BLaER1 (cell line): ENCODE measurements around the gene KCND1.
A peak's percentile ranks its signal among the peaks of the same experiment; 100 is the strongest.

Source experiments
- H3K27ac ChIP-seq: shearing (Covaris generic); formaldehyde crosslinking; 2 replicates; pipeline ENCODE4 v1.8.1; 2022
- H3K27me3 ChIP-seq: shearing (Covaris generic); formaldehyde crosslinking; 2 replicates; pipeline ENCODE4 v1.8.1; 2022
- H3K36me3 ChIP-seq: shearing (Covaris generic); formaldehyde crosslinking; 2 replicates; pipeline ENCODE4 v1.8.1; 2022
- H3K4me1 ChIP-seq: shearing (Covaris generic); formaldehyde crosslinking; 2 replicates; pipeline ENCODE4 v1.8.1; 2022
- H3K4me2 ChIP-seq: shearing (Covaris generic); formaldehyde crosslinking; 2 replicates; pipeline ENCODE4 v1.8.1; 2022
- H3K4me3 ChIP-seq: shearing (Covaris generic); formaldehyde crosslinking; 2 replicates; pipeline ENCODE4 v1.8.1; 2022
- H3K9ac ChIP-seq: shearing (Covaris generic); formaldehyde crosslinking; 2 replicates; pipeline ENCODE4 v1.8.1; 2022
- H3K9me3 ChIP-seq: shearing (Covaris generic); formaldehyde crosslinking; 2 replicates; pipeline ENCODE4 v1.8.1; 2022
- H4K20me1 ChIP-seq: shearing (Covaris generic); formaldehyde crosslinking; 2 replicates; pipeline ENCODE4 v1.8.1; 2022
- Cebpa-rat ChIP-seq: shearing (Covaris generic); IDR thresholded peaks from 2 replicates; pipeline ENCODE4 v1.8.1; 2022

Gene KCND1

GRCh38 chrX:48942895-48943294 lies 28.7 kb downstream of the KCND1 start:
- Histone ChIP-seq H3K36me3 (peaks cover 25% of the 10 kb centered on the region), H3K9ac (no peak overlapping the region), H3K4me2 (no peak overlapping the region), H3K4me3 (no peak overlapping the region), H3K9me3 (no peaks in the 10 kb centered on the region), H3K27ac (no peak overlapping the region), H3K4me1 (peaks cover 32% of the 10 kb centered on the region), H3K27me3 (peaks cover 56% of the 10 kb centered on the region), H4K20me1 (peaks cover 98% of the 10 kb centered on the region)
- no peak for TF ChIP-seq Cebpa-rat

- Histone ChIP-seq H3K9ac (no peak overlapping the region; the same call in 1 of the 2 replicates), H3K4me3 (no peak overlapping the region), H3K27me3 (peaks cover 63% of the 10 kb centered on the region), H3K9me3 (no peaks in the 10 kb centered on the region), H3K4me1 (peaks cover 52% of the 10 kb centered on the region), H3K36me3 (peaks cover 22% of the 10 kb centered on the region), H3K27ac (0 out of 2 replicates have a peak overlapping the region, but pooled peaks have one; percentile 13), H4K20me1 (peaks cover 95% of the 10 kb centered on the region), H3K4me2 (peak overlapping the region; percentile 72)
- TF ChIP-seq Cebpa-rat, result no peak
Observed at GRCh38 chrX:48940404-48940955, 31.2 kb downstream of the KCND1 start.

DNA sequence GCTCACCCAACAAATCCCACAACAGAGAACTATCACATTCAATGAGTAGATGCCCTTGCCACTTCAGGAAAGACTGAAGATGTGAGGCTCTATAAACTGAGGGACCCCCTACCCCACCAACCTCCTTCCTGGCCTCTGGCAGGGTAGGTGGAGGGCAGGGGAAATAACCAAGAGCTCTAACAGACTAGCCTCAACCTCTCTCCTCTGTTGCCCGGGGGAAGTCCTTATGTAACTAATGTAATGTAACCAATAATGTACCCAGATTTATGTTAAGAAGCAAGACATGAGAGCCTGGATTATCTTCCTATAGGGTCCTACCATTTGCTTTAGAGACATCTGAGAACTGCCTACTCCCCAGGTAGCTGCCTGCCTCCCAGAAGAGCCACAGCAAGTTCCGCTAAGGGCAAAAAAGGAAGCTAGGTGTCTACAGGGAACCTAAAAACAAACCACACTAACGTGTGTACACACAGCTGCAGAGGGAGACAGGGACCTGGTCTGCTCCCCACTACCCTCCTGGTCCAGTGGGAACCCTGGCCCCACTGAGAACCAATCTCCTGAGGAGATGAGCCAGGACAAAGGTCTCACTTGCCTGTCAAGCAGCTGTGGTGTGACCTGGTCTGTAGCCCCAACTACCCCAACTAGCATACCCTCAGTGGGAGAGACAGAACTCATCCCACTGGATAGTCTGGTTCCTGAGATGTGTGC lies 32.0 kb downstream of the KCND1 start:
- Histone ChIP-seq H3K4me1 (peaks cover 52% of the 10 kb centered on the region), H3K27ac (0 out of 2 replicates have a peak overlapping the region, but pooled peaks have one; percentile 13), H3K27me3 (peaks cover 63% of the 10 kb centered on the region), H4K20me1 (peaks cover 87% of the 10 kb centered on the region), H3K36me3 (peaks cover 29% of the 10 kb centered on the region), H3K4me2 (peak overlapping the region; percentile 72), H3K9me3 (no peaks in the 10 kb centered on the region), H3K4me3 (no peak overlapping the region), H3K9ac (no peak overlapping the region; the same call in 1 of the 2 replicates)
- TF ChIP-seq Cebpa-rat, result no peak

GRCh38 chrX:48938721-48939425 lies 32.8 kb downstream of the KCND1 start:
- Histone ChIP-seq H3K9me3 (no peaks in the 10 kb centered on the region), H3K9ac (no peak overlapping the region), H3K4me2 (peak overlapping the region; percentile 72), H3K4me1 (peaks cover 52% of the 10 kb centered on the region), H3K36me3 (peaks cover 32% of the 10 kb centered on the region), H3K27ac (peak overlapping the region; percentile 48), H3K4me3 (no peak overlapping the region), H4K20me1 (peaks cover 79% of the 10 kb centered on the region), H3K27me3 (peaks cover 60% of the 10 kb centered on the region)
- no peak for TF ChIP-seq Cebpa-rat

DNA sequence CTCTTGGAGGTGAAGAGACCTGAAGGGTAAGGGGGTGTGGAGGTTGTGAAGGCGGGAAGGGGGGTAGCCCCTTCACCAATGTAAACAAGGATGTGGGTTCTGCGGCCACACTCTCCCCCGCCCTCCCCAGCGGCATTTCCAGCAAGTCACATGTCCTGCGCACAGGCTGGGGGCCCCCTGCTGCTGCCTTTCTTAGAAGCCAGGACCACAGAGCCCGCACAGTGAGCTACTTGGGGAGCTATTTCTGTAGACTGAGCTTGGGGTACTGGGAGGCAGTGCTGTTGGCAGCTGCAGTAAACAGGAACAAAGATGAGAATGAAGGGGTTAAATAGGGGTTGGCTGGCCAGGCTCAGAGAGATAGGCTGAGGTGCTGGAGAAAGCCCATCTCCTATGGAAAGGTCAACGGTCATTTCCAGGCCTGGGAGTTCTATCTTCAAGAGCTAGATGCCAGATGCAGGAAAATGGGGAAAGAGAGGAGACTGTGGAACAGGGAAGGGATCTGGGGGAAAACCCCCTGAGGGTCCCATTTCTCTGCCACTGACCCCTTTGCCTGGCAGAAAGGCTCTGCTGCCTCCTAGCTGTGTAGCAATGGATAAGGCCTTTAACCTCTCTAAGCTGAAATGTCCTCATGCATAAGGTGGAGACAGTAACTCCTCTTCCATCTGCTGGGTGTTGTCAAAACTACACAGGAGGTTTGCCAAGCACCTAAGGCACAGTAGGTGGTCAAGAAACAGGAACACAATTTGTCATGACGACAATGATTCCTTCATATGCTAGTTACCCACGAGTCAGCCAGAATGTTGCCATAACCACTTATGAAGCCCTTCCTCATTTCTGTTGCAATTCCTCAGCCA lies 34.4 kb downstream of the KCND1 start:
- Histone ChIP-seq H4K20me1 (peaks cover 63% of the 10 kb centered on the region), H3K4me2 (peak overlapping the region; percentile 72), H3K27ac (peak overlapping the region; percentile 48), H3K9ac (peak overlapping the region; percentile 27), H3K4me3 (0 out of 2 replicates have a peak overlapping the region, but pooled peaks have one; percentile 9), H3K9me3 (peaks cover 7% of the 10 kb centered on the region; the same call in 1 of the 2 replicates), H3K27me3 (peaks cover 46% of the 10 kb centered on the region), H3K36me3 (peaks cover 30% of the 10 kb centered on the region), H3K4me1 (peaks cover 52% of the 10 kb centered on the region)
- no peak for TF ChIP-seq Cebpa-rat

- Histone ChIP-seq H3K36me3 (peaks cover 31% of the 10 kb centered on the region), H3K9me3 (peaks cover 7% of the 10 kb centered on the region; the same call in 1 of the 2 replicates), H4K20me1 (peaks cover 56% of the 10 kb centered on the region), H3K4me1 (peaks cover 52% of the 10 kb centered on the region), H3K9ac (peak overlapping the region; percentile 27; the same call in 1 of the 2 replicates), H3K4me2 (peak overlapping the region; percentile 72), H3K27me3 (peaks cover 44% of the 10 kb centered on the region), H3K27ac (peak overlapping the region; percentile 48; the same call in 1 of the 2 replicates), H3K4me3 (0 out of 2 replicates have a peak overlapping the region, but pooled peaks have one; percentile 9)
- TF ChIP-seq Cebpa-rat, result no peak
Observed at GRCh38 chrX:48936429-48937053, 35.1 kb downstream of the KCND1 start.

GRCh38 chrX:48935301-48935670 lies 36.4 kb downstream of the KCND1 start:
- H3K4me2 ChIP-seq, result no peak overlapping the region
- TF ChIP-seq Cebpa-rat, result no peak
- no peak overlapping the region for H3K9ac ChIP-seq
- peaks cover 7% of the 10 kb centered on the region; the same call in 1 of the 2 replicates for H3K9me3 ChIP-seq
- peaks cover 44% of the 10 kb centered on the region for H3K4me1 ChIP-seq
- H3K27me3 ChIP-seq, result peaks cover 37% of the 10 kb centered on the region
- peaks cover 44% of the 10 kb centered on the region for H3K36me3 ChIP-seq
- H3K4me3 ChIP-seq, result no peak overlapping the region
- H4K20me1 ChIP-seq, result peaks cover 44% of the 10 kb centered on the region
- H3K27ac ChIP-seq, result no peak overlapping the region

DNA sequence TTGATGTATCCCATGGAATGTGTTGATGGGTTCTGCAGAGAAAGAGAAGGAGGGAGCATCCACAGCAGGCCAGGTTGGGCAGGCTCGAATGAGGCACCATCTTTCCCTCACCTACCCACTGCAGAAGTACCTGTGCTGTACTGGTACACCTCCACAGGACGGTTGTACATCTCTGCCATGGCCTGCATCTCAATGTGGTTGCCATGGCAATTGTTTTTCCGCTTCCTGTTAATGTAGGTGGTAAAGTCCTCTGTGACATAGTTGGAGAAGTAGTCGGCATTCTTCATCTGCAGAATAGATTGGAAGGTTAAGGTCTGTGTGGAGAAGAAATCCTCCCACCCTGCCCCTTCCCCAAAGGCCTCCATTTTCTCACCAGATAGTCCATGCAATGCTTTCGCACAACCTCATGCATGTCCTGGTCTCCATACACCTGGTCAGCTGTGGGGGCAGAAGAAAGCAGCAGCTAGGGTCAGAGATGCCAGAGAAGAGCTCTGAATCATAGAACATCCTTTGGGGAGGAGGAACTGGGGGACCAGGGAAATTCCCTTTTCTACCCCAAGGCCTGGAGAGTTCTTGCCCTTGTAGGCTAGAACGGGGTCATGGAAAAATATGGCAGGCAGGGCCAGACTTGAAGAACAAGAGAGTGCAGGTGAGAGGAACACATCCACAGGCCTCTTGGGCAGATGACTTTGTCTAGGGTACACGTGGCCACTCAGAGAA lies 36.9 kb downstream of the KCND1 start:
- TF ChIP-seq Cebpa-rat, result no peak
- H4K20me1 ChIP-seq, result peaks cover 38% of the 10 kb centered on the region
- peaks cover 38% of the 10 kb centered on the region for H3K4me1 ChIP-seq
- peaks cover 7% of the 10 kb centered on the region; the same call in 1 of the 2 replicates for H3K9me3 ChIP-seq
- peaks cover 49% of the 10 kb centered on the region for H3K36me3 ChIP-seq
- no peak overlapping the region for H3K9ac ChIP-seq
- peaks cover 31% of the 10 kb centered on the region for H3K27me3 ChIP-seq
- no peak overlapping the region for H3K4me2 ChIP-seq
- H3K27ac ChIP-seq, result no peak overlapping the region
- no peak overlapping the region for H3K4me3 ChIP-seq
